HG03469 (cell line): ENCODE data around the gene BOD1.

Experiments
- ATAC-seq: cut with Tn5 transposase; IDR thresholded peaks from one replicate; pipeline ENCODE4 v1.9.1; 2021; ENCODE audit warnings: mild to moderate bottlenecking, moderate library complexity, moderate number of reproducible peaks; ENCODE audit not compliant: unreplicated experiment

The BOD1 gene

DNA sequence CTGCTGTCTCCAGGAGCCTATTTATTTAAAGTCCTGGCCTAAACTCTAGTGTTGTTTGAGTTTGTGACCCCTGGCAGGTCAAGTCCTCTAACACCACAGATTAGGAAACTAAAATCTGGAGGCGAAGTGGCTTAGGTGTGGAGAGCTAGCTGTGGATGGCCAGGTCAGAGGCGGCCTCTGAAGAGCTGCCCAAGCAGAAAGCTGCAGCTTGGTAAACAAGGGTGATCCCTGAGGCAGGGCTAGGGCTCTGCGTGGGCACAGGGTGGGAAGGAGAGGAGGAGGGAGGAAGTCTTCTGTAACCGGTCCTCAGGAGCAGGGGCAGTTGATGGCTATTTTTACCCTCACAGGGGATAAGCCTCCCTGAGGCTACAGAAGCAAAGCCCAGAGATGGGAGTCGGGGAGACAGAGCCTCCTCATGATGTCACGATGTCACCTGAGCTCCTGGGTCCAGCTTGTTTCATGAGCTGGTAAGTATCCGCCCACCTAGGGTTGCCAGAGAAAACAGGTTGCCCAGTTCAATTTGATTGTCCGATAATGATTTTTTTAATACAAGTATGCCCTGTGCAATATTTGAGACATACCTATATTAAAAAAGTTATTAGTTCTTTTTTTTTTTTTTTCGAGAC is 25.9 kb upstream of the BOD1 start:
- ATAC-seq = no peak

- ATAC-seq = no peak
Observed at GRCh38 chr5:173640156-173640804, 23.8 kb upstream of the BOD1 start.

- ATAC-seq = no peak
Observed at GRCh38 chr5:173638126-173639040, 21.9 kb upstream of the BOD1 start.

- no peak for ATAC-seq
Observed at GRCh38 chr5:173637340-173637739, 20.9 kb upstream of the BOD1 start.

- no peak for ATAC-seq
Observed at GRCh38 chr5:173634465-173634983, 18.1 kb upstream of the BOD1 start.

GRCh38 chr5:173633304-173633703 is 16.9 kb upstream of the BOD1 start:
- ATAC-seq = no peak

DNA sequence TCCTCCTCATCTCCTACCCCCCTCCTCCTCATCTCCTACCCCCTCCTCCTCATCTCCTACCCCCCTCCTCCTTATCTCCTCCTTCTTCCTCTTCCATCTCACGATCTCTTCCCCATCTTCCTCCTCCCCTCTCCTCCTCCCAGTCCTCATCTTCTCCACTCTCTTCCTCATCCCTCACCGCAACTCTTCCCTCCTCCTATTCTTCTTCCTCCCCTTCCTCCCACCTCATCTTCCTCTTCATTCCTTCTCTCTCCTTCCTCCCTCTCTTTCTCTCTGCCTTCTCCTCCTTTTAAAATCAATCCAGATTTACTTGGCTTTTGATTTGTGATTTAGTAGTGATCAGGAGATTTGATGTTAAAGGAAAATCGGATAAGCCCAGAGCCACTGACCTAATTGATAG is 15.0 kb upstream of the BOD1 start:
- ATAC-seq = no peak

- ATAC-seq = no peak
Observed at GRCh38 chr5:173630724-173631365, 14.4 kb upstream of the BOD1 start.

- no peak for ATAC-seq
Observed at GRCh38 chr5:173629628-173630027, 13.2 kb upstream of the BOD1 start.

GRCh38 chr5:173628501-173628900 is 12.1 kb upstream of the BOD1 start:
- no peak for ATAC-seq

GRCh38 chr5:173627860-173628392 is 11.5 kb upstream of the BOD1 start:
- ATAC-seq = no peak

DNA sequence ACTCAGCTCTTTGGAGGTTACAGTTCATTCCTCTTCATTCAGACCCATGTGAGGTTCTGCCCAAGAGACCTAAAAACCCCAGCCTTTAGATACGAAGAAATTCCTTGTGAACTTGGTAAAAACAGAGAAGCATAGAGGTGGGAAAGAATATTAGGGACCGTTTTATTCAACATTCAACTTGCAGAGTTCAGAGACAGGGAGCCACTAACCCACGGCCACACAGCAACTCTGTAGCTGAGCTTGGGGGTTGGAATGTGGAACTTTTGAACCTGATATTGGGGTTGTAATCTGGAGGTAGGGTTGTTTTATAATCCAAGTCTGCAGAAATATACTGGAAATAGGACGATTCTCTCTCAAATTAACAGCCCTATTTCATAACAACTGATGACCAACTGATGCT is 10.8 kb upstream of the BOD1 start:
- no peak for ATAC-seq

DNA sequence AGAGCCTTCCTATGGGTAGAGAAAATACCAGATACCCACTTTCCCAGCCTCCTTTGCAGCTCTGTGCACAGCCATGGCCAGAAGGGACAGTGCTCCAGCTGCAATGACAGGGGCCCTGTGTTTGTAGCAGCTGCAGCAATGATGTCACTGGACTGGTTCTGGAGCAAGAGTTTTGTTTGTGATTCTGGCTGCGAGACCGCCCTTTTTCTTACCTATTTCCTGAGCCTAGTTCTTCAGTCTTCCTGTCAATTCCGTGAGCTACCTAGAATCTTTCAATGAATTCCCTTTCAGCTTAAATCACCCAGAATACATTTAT is 10.0 kb upstream of the BOD1 start:
- no peak for ATAC-seq

GRCh38 chr5:173625673-173626504 is 9.4 kb upstream of the BOD1 start:
- ATAC-seq = no peak

DNA sequence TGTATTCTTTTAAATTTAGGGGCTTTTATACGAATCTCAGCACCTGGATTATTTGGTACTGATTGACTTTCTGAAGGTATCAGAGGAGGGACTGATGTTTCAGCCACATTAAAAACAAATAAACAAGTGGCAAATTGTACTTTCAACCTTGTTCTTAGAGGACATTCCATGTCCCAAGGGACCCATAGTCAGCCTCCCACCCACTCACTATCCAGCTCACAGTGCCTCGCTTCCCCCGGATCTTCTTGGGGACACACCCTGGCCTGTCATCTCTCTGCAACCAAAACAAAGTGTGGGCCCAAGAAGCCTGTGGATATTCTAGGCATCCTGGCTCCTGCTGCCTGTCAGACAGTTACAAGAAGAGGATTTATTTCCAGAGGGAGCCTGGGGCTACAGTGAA is 8.8 kb upstream of the BOD1 start:
- no peak for ATAC-seq

GRCh38 chr5:173624282-173624681 is 7.8 kb upstream of the BOD1 start:
- no peak for ATAC-seq

GRCh38 chr5:173623789-173624188 is 7.3 kb upstream of the BOD1 start:
- no peak for ATAC-seq

DNA sequence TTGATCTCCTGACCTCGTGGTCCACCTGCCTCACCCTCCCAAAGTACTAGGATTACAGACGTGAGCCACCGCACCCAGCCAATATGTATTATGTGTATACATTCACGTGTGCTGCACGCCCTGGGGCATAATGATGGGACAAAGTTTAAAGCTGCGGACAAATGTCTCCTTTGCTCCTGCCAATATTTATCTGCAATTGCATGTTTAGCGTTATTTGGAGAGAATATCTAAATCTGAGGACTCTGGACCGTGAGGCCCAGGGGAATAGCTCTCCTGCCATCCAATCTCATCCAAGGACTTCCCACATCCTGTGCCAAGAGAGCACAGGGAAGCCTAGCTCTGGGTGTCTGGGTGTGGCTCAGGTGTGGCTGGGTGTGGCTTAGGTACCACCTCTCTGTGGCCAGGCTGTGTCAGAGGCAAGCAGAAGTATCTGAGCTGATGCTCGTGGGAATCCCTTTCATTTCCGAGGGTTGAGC is 6.9 kb upstream of the BOD1 start:
- ATAC-seq = no peak

DNA sequence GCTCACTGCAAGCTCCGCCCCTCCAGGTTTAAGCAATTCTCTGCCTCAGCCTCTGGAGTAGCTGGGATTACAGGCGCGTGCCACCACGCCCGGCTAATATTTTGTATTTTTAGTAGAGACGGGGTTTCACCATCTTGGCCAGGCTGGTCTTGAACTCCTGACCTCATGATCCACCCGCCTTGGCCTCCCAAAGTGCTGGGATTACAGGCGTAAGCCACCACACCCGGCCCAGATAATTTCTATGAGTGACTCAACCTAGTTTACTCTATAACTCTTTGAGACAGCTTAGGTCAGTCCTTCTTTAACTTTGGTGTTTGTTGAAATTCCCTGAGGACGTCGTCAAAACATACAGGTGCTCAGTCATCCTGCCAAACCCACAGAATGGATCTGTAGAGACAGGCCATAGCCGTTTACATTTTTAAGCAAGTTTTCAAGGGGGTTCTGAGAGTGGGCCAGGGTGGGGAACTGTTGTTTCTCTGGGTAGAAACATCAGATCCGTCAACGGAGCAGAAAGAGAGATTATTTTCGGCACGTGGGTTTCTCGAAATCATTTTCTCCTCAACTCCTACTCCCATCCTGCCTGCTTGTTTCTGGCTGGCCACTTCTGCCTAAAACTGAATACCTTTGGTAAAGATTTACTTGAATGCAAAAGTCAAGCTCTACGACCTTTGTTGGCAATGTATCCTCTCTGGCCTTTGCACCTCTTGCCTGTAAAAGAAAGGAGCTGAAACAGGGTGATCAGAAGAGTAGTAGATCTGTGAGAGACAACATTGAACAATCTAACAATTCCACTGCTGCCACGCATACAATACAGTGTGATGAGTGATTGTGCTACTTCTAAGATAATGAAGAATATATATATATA is 6.0 kb upstream of the BOD1 start:
- no peak for ATAC-seq
